AG04449 (cell line): Measurements from ENCODE around the gene KDELR3.

ENCODE experiments used
- CTCF ChIA-PET: fragments of 350-600 bp; formaldehyde crosslinking; extraction: SDS; loops from one replicate; lab custom pipeline; 2021; ENCODE audit warnings: antibody characterized with exemption; lab: Yijun Ruan, JAX
- POLR2A ChIA-PET: fragments of 400-600, 350-600 bp; formaldehyde crosslinking; extraction: SDS; loops from one replicate; lab custom pipeline; 2020; ENCODE audit warnings: antibody characterized with exemption, inconsistent platforms; lab: Yijun Ruan, JAX
- DNase-seq: peaks from one replicate; pipeline ENCODE4 v3.0.0-alpha.2; 2010; ENCODE audit warnings: low read depth, low spot score
- H3K4me3 ChIP-seq: 2 replicates; pipeline ENCODE4 v1.5.1; 2011; ENCODE audit warnings: low read depth, mild to moderate bottlenecking, control low read depth, low read length
- TF ChIP-seq, protein P1 (sequence below): IDR thresholded peaks from one replicate; pipeline ENCODE4 v1.5.1; 2011; ENCODE audit warnings: mild to moderate bottlenecking, moderate library complexity, low read length, control low read depth, inconsistent platforms; ENCODE audit not compliant: insufficient read depth; ENCODE audit errors: missing control alignments

Gene KDELR3

DNA sequence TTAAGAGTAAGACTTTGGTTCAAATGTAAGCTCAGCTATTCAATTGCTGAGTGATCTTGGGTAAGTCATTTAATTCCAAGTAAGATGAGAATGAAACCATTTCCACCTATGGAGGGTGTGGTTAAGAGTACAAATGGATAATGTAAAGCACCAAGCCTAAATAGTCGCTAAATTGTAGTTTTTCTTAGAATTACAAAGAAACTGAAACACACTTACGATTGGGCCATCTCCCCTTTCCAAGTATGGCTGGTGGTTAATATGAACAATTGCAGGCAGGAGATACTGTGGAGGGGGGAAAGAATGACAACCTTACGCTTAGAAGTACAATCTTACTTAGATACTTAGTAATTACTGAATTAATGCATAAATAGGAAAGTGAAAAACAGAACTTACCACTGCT is 30.0 kb downstream of the KDELR3 start:
- CTCF ChIA-PET: interaction anchor here (1.0 to 1.8 kb wide), 2 partner anchors 15 to 74 kb away, joined by 3 to 9 read pairs; no protein-coding TSS in a partner anchor
- TF ChIP-seq, protein P1, sequence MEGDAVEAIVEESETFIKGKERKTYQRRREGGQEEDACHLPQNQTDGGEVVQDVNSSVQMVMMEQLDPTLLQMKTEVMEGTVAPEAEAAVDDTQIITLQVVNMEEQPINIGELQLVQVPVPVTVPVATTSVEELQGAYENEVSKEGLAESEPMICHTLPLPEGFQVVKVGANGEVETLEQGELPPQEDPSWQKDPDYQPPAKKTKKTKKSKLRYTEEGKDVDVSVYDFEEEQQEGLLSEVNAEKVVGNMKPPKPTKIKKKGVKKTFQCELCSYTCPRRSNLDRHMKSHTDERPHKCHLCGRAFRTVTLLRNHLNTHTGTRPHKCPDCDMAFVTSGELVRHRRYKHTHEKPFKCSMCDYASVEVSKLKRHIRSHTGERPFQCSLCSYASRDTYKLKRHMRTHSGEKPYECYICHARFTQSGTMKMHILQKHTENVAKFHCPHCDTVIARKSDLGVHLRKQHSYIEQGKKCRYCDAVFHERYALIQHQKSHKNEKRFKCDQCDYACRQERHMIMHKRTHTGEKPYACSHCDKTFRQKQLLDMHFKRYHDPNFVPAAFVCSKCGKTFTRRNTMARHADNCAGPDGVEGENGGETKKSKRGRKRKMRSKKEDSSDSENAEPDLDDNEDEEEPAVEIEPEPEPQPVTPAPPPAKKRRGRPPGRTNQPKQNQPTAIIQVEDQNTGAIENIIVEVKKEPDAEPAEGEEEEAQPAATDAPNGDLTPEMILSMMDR: no peak
- no peak for DNase-seq
- H3K4me3 ChIP-seq: no peak overlapping the region
- POLR2A ChIA-PET: no interaction called here

DNA sequence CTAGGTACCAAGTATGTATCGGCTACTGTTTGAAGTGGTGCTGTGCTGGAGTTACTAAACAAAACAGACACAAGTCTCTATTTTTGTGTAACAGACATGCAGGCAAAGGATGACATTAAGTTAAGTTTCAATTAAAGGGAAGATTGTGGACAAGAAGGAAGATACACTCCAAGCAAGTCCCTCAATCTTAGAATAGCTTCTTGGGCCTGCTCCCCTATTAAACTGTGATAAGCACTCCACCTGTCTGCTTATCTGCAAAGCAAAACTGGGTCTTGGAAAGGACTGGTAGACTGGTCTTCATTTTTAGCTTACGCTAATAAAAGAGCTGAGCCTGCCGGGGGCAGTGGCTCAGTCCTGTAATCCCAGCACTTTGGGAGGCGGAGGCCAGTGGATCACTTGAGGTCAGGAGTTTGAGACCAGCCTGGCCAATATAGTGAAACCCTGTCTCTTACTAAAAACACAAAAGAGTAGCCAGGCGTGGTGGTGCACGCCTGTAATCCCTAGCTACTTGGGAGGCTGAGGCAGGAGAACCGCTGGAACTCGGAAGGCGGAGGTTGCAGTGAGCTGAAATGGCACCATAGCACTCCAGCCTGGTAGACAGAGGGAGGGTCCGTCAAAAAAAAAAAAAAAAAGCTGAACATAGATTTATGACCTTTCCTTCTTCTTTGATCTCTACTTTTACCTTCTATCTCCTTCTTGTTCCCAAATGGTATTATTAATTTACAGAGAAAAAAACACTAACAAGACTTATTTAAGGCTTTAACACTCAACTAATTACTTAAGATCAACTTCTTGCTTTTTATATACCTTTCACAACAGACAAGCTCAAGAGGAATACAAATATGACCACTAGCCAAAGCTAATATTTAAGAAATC is 34.1 kb downstream of the KDELR3 start:
- H3K4me3 ChIP-seq: no peak overlapping the region
- DNase-seq: no peak
- TF ChIP-seq, protein P1: no peak
- CTCF ChIA-PET: interaction anchor here (1.0 to 2.1 kb wide), 2 partner anchors 7 to 89 kb away, joined by 3 to 8 read pairs; no protein-coding TSS in a partner anchor
- POLR2A ChIA-PET: interaction anchor here (0.7 to 1.2 kb wide), 3 partner anchors 20 to 104 kb away, joined by 3 to 5 read pairs (median 4); no protein-coding TSS in a partner anchor

DNA sequence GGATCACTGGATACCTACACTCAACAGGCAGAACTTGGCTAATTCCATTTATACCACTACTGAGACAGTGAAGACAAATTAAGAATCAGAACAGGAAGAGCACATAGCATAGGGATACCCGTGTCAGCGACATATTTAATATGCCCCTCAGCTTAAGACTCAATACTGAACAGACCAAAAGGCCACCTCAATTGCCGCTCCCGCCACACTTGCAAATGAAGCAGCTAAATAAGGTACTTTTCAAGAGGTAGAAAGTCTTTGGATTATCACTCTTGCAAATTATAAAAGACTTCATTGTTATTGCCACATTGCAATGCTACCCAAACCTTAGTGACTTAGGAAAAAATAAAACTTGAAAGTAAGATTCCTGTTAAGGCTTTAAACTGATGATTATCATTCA is 35.1 kb downstream of the KDELR3 start:
- ChIA-PET CTCF (interaction anchor here (1.0 to 2.1 kb wide), 2 partner anchors 8 to 90 kb away, joined by 3 to 8 read pairs; no protein-coding TSS in a partner anchor), POLR2A (no interaction called here)
- TF ChIP-seq, protein P1: no peak
- DNase-seq: no peak
- peak overlapping the region; percentile 91 for H3K4me3 ChIP-seq

DNA sequence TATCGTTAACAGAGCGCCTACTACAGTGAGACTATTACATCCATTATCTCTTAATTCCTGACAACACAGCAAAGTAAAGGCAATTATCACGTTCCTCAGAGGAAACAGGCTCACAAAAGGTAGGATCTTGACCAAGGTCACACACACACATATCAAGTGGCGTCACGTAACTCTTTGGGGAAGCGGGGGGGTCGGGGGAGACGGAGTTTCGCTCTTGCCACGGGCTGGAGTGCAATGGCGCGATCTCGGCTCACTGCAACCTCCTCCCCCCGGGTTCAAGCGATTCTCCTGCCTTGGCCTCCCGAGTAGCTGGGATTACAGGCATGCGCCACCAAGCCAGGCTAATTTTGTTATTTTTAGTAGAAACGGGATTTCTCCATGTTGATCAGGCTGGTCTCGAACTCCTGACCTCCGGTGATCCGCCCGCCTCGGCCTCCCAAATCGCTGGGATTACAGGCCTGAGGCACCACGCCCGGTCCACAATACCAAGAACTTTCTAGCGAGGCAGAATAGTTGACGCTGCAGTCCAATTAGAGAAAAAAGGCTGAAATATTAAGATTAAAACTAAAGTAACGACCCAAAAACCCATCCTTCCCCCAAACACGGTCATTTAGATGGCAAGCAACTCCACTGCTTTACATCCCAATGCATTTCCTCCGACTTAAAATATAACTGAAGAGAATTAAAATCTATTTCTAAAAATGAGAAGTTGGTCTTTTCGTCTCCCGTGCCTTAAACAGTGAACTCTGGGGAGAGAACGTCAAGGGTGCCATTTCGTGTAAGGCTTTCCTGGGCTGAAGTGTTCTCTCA is 37.0 kb downstream of the KDELR3 start:
- POLR2A ChIA-PET: no interaction called here
- H3K4me3 ChIP-seq: peak overlapping the region; percentile 91
- no peak for DNase-seq
- TF ChIP-seq, protein P1: no peak
- CTCF ChIA-PET: no interaction called here

DNA sequence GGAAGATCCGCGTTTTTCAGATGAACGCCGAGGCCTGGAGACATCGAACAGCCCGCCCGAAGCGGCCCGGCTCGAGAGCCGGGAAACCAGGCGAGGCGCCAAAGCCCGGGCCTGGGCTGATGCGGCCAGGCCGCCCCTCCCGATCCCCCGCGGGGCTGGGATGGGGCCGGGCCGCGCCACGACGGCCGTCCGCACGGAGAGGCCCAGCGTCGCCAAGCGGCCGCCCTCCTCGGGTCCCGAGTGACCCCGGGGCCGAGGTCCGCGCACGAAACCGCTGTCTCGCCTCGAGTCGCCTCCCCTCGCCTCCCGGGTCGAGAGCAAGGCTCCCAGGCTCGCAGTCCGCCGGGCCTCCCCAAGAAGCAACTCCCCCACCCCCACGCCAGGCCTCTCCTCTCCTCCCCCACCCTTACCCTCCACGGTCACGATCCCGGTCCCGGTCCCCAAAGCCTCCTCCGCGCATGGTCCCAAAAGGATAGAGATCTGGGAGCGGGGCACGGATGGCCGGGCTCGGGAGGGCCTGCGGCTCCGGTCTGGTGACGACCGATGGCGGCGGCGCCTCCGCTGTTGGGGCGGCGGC is 37.7 kb downstream of the KDELR3 start:
- DNase-seq: no peak
- peak overlapping the region; percentile 91 for H3K4me3 ChIP-seq
- ChIA-PET CTCF (no interaction called here), POLR2A (no interaction called here)
- TF ChIP-seq, protein P1: no peak
